ENCODE results near the gene CD46.

GRCh38 chr1:207805841-207806421, 54.1 kb downstream of the CD46 start:
- TF ChIP-seq CTCF (IDR thresholded peaks at IDR 0.05) (no peak), POLR2AphosphoS5 (IDR thresholded peaks at IDR 0.05) (peak; percentile 68 to 88 (median 76)), POLR2A (IDR thresholded peaks at IDR 0.05) (no peak)

Data from sigmoid colon (tissue), 4 donors.